Activated CD4-positive, CD25-positive, alpha-beta regulatory T cell treated with anti-CD3 and anti-CD28 coated beads, Interleukin-2, amount 50 U/mL, for 24 hours (primary cell): ENCODE measurements around the gene S100P.
A peak's percentile ranks its signal among the peaks of the same experiment; 100 is the strongest.
"Not testable (repeated sequence)": the region's sequence is repeated elsewhere in the genome, so short reads cannot be mapped to it uniquely, and the experiment has no call there.

Experiments
- ATAC-seq, 2 donors: fragments of 150-1000 bp; cut with Tn5 transposase; one replicate each; pipeline ENCODE4 v1.10.0; 2021; ENCODE audit warnings: mild to moderate bottlenecking in 1 of 2, moderate library complexity in 1 of 2

S100P gene

GRCh38 chr4:6699903-6700302 is 6.2 kb downstream of the S100P start:
- no peak for ATAC-seq

- ATAC-seq = no peak
These were observed 7.7 kb downstream of the S100P start for GRCh38 chr4:6701371-6701770.

GRCh38 chr4:6702761-6703160 is 9.1 kb downstream of the S100P start:
- ATAC-seq = no peak

DNA sequence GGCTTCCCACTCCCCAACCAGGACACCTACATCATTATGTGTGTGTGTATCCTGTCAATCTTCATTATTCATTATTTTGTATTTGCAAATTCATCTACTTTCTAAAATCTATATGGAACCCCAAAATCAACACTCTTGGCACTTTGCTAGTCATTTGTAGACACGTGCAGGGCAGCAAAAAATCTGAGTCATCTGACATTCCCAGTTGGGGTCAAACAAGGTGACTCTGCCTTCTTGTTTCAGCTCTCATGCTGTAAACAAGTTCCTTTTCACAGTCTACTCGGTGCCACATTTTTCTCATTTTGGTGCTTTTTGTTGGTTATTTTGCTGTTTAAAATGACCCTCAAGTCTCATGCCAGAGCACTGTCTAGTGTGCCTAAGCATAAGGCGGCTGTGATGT is 10.1 kb downstream of the S100P start:
- peak in 1 of 2 donors; percentile 42 for ATAC-seq

DNA sequence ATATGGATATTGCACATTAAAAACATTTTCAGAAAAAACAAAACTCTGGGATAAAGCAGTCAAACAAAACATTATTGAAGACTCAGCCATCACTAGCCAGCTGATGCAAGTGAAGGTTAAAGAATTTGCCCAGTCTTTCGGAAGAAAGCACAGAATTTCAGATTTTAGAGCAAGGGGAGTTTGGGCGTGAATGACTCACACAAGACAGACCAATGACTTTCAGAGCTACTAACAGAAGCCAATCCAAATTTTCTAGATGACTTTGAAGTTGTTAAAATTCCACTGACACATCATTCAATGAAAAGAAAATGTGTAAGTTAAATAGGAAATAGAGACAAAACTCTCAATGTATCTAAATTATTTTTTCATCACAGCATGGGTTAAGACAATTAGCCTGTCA is 12.0 kb downstream of the S100P start:
- peak; percentile 19 to 33 for ATAC-seq

GRCh38 chr4:6706173-6706572 is 12.5 kb downstream of the S100P start:
- ATAC-seq = no peak

GRCh38 chr4:6709230-6710114 is 15.8 kb downstream of the S100P start, which contains the start of gene MRFAP1L1:
Gene MRFAP1L1, minus strand, starts transcription at chr4:6709865. Its CDS starts 236 bp downstream, at chr4:6709629.
- ATAC-seq = peak; percentile 71 to 74

DNA sequence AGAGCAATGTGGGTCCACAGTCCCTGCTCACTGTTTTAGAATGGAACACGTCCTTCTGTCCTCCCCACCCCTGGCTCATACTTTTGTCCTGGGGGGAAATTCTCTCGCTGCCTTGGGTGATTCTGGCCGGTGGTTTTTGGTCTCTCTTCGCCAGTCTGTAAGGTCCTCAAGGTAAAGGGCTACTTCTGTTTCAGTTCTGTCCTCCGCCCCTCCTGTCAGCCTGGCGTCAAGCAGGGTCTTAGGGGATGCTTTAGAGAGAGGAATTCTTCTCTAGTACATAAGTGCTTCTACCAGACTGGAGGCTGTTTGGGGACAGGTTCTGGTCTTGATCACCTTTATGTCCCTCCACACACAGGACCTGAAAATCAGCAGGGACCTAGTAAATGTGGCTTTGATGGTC is 16.6 kb downstream of the S100P start:
- no peak for ATAC-seq

GRCh38 chr4:6710996-6711395 is 17.3 kb downstream of the S100P start:
- no peak for ATAC-seq

- ATAC-seq = no peak
These were observed 21.3 kb downstream of the S100P start for GRCh38 chr4:6714954-6715353.

- no peak for ATAC-seq
These were observed 22.0 kb downstream of the S100P start for GRCh38 chr4:6715704-6716017.

DNA sequence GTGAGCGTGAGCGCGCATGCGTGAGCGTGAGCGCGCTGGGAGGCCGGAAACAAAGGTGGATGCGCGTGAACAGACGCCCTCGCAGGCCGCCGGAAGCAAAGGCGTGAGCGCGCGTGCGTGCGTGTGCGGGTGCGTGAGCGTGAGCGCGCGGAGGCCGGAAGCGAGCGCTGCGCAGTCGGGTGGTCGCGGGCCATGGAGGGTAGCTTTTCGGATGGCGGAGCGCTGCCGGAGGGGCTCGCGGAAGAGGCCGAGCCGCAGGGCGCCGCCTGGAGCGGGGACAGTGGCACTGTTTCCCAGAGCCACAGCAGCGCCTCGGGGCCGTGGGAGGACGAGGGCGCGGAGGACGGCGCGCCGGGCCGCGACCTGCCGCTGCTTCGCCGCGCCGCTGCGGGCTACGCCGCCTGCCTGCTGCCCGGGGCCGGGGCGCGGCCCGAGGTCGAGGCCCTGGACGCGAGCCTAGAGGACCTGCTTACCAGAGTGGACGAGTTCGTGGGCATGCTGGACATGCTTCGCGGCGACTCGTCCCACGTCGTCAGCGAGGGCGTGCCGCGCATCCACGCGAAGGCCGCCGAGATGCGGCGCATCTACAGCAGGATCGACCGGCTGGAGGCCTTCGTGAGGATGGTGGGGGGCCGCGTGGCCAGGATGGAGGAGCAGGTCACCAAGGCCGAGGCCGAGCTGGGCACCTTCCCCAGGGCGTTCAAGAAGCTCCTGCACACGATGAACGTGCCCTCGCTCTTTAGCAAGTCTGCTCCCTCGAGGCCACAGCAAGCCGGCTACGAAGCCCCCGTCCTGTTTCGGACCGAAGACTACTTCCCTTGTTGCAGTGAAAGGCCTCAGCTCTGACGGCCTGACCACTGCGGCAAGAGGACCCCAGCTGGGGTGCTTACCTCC is 22.6 kb downstream of the S100P start, which contains the start of gene BLOC1S4:
Gene BLOC1S4, plus strand, starts transcription at position 157 of the 894 bp plus-strand sequence. Its CDS starts 36 bp downstream, at position 193.
- peak; percentile 76 to 77 for ATAC-seq

- ATAC-seq = no peak
These were observed 23.4 kb downstream of the S100P start for GRCh38 chr4:6716958-6717655.

DNA sequence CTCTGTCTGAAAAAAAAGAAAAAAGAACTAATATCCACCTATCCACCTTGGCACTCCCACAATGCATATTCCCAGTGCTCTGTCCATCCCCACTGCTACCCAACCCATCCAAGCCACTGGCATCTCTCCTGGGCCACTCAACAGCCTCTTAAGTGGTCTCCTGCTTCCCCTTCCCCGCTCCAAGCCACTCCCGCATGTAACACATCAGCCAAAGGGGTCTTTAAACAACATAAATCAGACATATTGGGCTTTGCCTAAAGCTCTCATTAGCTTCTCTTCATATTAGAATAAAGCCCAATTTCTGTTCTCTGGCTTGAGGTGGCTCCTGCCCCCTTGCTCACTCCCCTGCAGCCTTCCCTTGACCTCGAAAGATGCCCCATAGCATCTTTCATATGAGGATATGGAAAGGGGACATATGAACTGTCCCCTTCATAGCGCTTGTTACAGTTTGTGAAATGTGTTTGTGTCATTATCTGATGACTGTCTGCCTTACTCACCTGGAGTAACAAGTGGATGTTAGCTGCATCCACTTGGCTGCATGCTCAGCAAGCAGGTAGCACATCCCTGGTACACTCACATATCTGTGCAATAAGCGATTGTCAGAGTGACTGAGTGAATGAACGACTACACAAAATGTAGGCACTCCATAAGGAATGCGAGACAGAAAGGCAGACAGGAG is 25.4 kb downstream of the S100P start:
- ATAC-seq = no peak

GRCh38 chr4:6719611-6720179 is 26.0 kb downstream of the S100P start:
- no peak for ATAC-seq

DNA sequence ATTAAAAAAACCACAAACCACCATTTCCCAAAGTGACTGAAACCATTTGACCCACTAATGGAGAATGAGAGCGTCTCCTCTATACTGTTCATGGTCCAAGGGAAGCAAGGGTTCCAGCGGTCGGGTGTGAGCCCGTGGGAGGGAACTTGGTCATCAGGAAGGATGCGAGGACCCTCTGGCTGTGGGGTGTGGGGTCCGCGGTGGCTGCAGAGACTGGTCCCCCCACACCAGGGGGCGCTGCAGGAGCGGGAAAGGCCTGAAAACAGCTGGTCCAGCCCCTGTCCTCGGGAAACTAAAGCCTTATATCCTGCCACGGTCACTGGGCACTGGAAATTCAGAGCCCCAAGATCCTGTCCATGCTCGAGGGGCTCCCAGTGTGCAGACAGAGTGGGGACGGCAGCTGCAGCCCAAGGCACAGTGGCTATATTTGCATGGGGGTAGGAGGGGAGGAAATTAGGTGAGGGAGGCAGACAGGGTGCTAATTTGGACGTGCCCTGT is 26.6 kb downstream of the S100P start:
- ATAC-seq = peak; percentile 41 to 45

DNA sequence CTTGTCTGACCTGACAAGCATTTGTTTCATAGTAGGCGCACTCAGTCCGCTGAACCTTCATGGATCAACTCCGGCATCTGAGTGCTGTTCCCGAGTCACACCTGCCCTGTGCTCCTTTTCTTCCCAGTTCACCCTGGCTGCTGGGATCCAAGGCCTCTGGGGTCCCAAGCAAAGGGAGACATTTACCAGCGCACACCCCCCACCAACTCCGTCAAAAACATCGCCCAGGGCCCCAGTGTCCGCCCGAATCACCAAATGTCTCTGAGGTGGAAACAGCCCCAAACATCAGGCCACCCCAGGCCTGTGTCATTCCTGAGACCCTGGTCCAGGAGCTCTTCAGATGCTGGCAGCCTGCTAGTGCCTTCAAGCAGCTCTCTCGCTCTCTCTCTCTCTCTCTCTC is 27.4 kb downstream of the S100P start:
- no peak for ATAC-seq

GRCh38 chr4:6722891-6723290 is 29.2 kb downstream of the S100P start:
- no peak for ATAC-seq

DNA sequence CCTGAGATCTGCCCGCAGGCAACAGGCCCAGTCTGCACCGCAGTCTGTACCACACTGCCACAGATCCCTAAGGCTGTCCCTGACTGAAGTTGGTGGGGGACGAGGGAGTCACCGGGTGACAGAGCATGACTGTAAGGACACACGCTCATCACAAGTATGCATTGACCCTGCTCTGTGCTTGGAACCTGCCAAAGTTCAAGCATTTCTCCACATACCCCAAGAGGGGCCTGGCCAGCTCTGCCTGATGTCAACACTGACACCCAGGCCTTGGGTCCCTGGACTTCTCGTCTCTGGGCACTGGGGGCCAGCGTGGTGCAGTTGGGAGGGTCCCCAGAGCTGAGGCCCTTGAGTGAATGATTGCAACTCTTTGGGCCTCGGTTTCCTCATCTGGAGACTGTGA is 30.2 kb downstream of the S100P start:
- no peak for ATAC-seq

DNA sequence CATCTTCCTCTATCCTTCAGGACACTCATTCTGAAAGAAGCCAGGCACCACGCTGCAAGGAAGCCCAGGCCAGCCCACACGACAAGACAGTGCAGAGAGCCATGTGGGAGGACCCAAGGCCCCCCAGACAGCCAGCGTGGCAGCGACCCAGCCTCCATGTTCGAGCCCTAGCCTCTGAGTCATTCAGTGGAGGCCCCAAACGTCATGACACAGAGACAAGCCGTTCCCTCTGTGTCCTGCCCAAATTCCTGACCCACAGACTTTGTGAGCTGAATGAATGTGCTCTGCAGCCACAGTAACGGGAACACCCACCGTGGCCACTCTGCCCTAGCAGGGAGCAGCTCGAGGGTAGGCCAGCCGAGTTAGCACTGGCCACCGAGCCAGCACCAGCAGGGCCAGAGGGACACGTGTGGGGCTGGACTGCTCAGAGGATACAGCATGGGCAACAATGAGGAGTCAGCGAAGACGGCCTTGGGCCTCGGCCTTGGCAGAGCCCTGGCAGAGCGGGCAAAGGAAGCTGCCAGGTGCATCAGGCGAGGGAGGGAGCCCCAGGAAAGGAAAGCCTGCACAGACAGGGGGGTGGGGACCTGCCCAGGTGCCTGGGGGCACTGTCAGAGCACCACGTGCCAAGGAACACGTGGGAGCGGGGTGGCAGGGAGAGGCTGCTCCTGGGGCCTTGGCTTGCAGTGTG is 30.9 kb downstream of the S100P start:
- ATAC-seq = no peak

DNA sequence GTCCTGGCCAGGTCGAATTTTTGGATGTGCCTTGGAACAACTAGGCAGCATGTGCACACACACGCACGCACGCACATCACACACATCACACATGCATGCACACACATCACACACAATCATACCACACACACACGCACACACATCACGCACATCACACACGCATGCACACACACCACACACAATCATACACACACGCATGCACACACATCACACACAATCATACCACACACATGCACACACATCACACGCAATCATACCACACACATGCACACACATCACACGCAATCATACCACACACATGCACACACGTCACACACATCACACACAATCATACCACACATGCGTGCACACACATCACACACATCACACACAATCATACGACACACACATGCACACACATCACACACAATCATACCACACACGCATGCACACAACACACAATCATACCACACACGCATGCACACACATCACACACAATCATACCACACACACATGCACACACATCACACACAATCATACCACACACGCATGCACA is 31.8 kb downstream of the S100P start:
- not testable (repeated sequence) for ATAC-seq
